CD14-positive monocyte (primary cell): ENCODE results near the gene CAMK1D. TPM values are rescaled to one million over a fixed set of nuclear protein-coding genes. Genes with fewer than 3 reads are reported as not detected.

ENCODE experiments used
- DNase-seq, 3 donors: peaks; one replicate each; pipeline ENCODE4 v3.0.0-alpha.2; 2011 to 2022
- H2AFZ ChIP-seq: 2 replicates; pipeline ENCODE4 v1.6.0; 2012; ENCODE audit warnings: mild to moderate bottlenecking, low read depth, low read length, inconsistent platforms; ENCODE audit not compliant: insufficient read depth, poor library complexity, severe bottlenecking
- H3K27ac ChIP-seq, 2 donors: 1 replicate in 1 of 2; 2 replicates in 1 of 2; pipeline ENCODE4 v1.5.1; 2012 to 2013; ENCODE audit warnings: low read length in 2 of 2, control low read depth in 1 of 2, inconsistent platforms in 1 of 2, low read depth in 1 of 2, mild to moderate bottlenecking in 1 of 2
- H3K27me3 ChIP-seq, 2 donors: one replicate each; pipeline versions ENCODE4 v1.6.0 to v1.6.1; 2011 to 2013; ENCODE audit warnings: low read length in 2 of 2; ENCODE audit not compliant: control insufficient read depth in 2 of 2, insufficient read depth in 2 of 2
- H3K36me3 ChIP-seq, 2 donors: replicated peaks in 1 of 2; 1 replicate in 1 of 2; 2 replicates in 1 of 2; pipeline versions ENCODE4 v1.5.1 to v1.6.1; 2012 to 2013; ENCODE audit warnings: low read length in 2 of 2, control low read depth in 1 of 2, inconsistent platforms in 1 of 2, mild to moderate bottlenecking in 1 of 2; ENCODE audit not compliant: insufficient read depth in 2 of 2, control insufficient read depth in 1 of 2
- H3K4me1 ChIP-seq, 2 donors: 1 replicate in 1 of 2; 2 replicates in 1 of 2; pipeline versions ENCODE4 v1.5.1 to v1.6.1; 2012 to 2013; ENCODE audit warnings: low read length in 2 of 2, control low read depth in 1 of 2, inconsistent platforms in 1 of 2, mild to moderate bottlenecking in 1 of 2, moderate library complexity in 1 of 2; ENCODE audit not compliant: insufficient read depth in 2 of 2, control insufficient read depth in 1 of 2
- H3K4me2 ChIP-seq: replicated peaks from 2 replicates; pipeline ENCODE3; 2012; ENCODE audit warnings: low read length, moderate library complexity, mild to moderate bottlenecking; ENCODE audit not compliant: poor library complexity, severe bottlenecking; ENCODE audit errors: extremely low read depth
- H3K4me3 ChIP-seq, 3 experiments: fragments of 200-600 bp in 1 of 3; sonication (generic) in 1 of 3; replicated peaks in 1 of 3; 1 replicate in 2 of 3; 2 replicates in 1 of 3; pipeline ENCODE4 v1.5.1; 2011 to 2013; ENCODE audit warnings: low read length in 3 of 3, mild to moderate bottlenecking in 3 of 3, control low read depth in 2 of 3, low read depth in 2 of 3, inconsistent platforms in 1 of 3, moderate library complexity in 1 of 3
- H3K79me2 ChIP-seq: 2 replicates; pipeline ENCODE4 v1.6.0; 2012; ENCODE audit warnings: mild to moderate bottlenecking, control low read depth, inconsistent platforms, low read length, moderate library complexity; ENCODE audit not compliant: insufficient read depth
- H3K9ac ChIP-seq: 2 replicates; pipeline ENCODE4 v1.6.0; 2017; ENCODE audit warnings: low read length, mild to moderate bottlenecking; ENCODE audit not compliant: insufficient read depth, poor library complexity, severe bottlenecking
- H3K9me3 ChIP-seq, 2 donors: replicated peaks in 1 of 2; 1 replicate in 1 of 2; 2 replicates in 1 of 2; pipeline versions ENCODE4 v1.5.1 to v1.6.1; 2012 to 2013; ENCODE audit warnings: low read length in 2 of 2, control low read depth in 1 of 2; ENCODE audit not compliant: control insufficient read depth in 1 of 2, insufficient read depth in 1 of 2
- H4K20me1 ChIP-seq: 2 replicates; pipeline ENCODE4 v1.6.0; 2012; ENCODE audit warnings: mild to moderate bottlenecking, low read length, control low read depth, moderate library complexity; ENCODE audit not compliant: insufficient read depth
- H3K27ac Mint-ChIP-seq, 7 donors: one replicate each; pipeline ENCODE4 v1.8.0; 2020; ENCODE audit warnings: mild to moderate bottlenecking in 7 of 7, mixed read lengths in 7 of 7, moderate library complexity in 6 of 7, inconsistent platforms in 2 of 7
- H3K27me3 Mint-ChIP-seq, 3 donors: one replicate each; pipeline ENCODE4 v1.8.0; 2021 to 2022; ENCODE audit warnings: low read depth in 3 of 3, mild to moderate bottlenecking in 3 of 3, mixed read lengths in 3 of 3, moderate library complexity in 3 of 3, inconsistent platforms in 1 of 3
- H3K36me3 Mint-ChIP-seq, 2 donors: one replicate each; pipeline ENCODE4 v1.8.0; 2020; ENCODE audit warnings: mixed read lengths in 2 of 2, inconsistent platforms in 1 of 2, mild to moderate bottlenecking in 1 of 2
- H3K4me1 Mint-ChIP-seq: one replicate; pipeline ENCODE4 v1.8.0; 2020; ENCODE audit warnings: mild to moderate bottlenecking, mixed read lengths
- H3K4me3 Mint-ChIP-seq, 2 donors: one replicate each; pipeline ENCODE4 v1.8.0; 2020; ENCODE audit warnings: mild to moderate bottlenecking in 2 of 2, mixed read lengths in 2 of 2, moderate library complexity in 1 of 2
- H3K9me3 Mint-ChIP-seq, 7 donors: one replicate each; pipeline ENCODE4 v1.8.0; 2020 to 2022; ENCODE audit warnings: mixed read lengths in 7 of 7, mild to moderate bottlenecking in 6 of 7, moderate library complexity in 6 of 7, inconsistent platforms in 2 of 7
- CTCF ChIP-seq: fragments of 200-600 bp; IDR thresholded peaks from one replicate; pipeline ENCODE4 v1.8.0; 2022; ENCODE audit warnings: antibody characterized with exemption, mild to moderate bottlenecking
- WGBS: methylation state at CpG from one replicate; pipeline ENCODE4 v1.1.5; 2013; ENCODE audit warnings: missing lambda C conversion rate; ENCODE audit not compliant: insufficient coverage; 5-methylcytosine and 5-hydroxymethylcytosine counted together
- intact Hi-C, 2 donors: fragments of 100-400 bp; cut with micrococcal nuclease; formaldehyde crosslinking; loops; one replicate each; pipeline versions ENCODE4 v1.15.0 to v1.15.1; 2023
- polyA plus RNA-seq, 3 donors: library from polyadenylated mRNA; depleted of rRNA in 1 of 3; unstranded in 2 of 3; stranded (reverse) in 1 of 3; fragments of 300-500 nt in 2 of 3; fragments of >200 nt in 1 of 3; fragmentation: Illumina TruSeq in 2 of 3; gene quantifications; 1 replicate in 2 of 3; 2 replicates in 1 of 3; pipeline ENCODE4 v1.2.3, GENCODE V29; 2012 to 2021

The CAMK1D gene
- polyA plus RNA-seq, 3 donors: 6.7 to 11.8 (median 7.1) TPM

- H3K9ac ChIP-seq: no peak overlapping the region
- Mint-ChIP-seq H3K27me3 (peaks cover 0 to 4% (median 0%) of the 10 kb centered on the region in 3 donors), H3K4me1 (peaks cover 6% of the 10 kb centered on the region), H3K9me3 (peaks cover 0 to 2% (median 0%) of the 10 kb centered on the region in 7 donors), H3K4me3 (no peak overlapping the region), H3K36me3 (peaks cover 0 to 2% of the 10 kb centered on the region in 2 donors), H3K27ac (no peak overlapping the region)
- H3K79me2 ChIP-seq: no peaks in the 10 kb centered on the region
- no peaks in the 10 kb centered on the region for H3K27me3 ChIP-seq
- no peak for DNase-seq
- intact Hi-C loops: no loop called here
- no peaks in the 10 kb centered on the region for H3K4me1 ChIP-seq
- no peaks in the 10 kb centered on the region for H3K9me3 ChIP-seq
- H3K4me2 ChIP-seq: no peak overlapping the region
- no peak overlapping the region for H3K4me3 ChIP-seq
- 45% methylated on average over 2 of the region's 3 CpGs for WGBS
- H2AFZ ChIP-seq: no peak overlapping the region
- no peak for TF ChIP-seq CTCF
- no peak overlapping the region for H3K27ac ChIP-seq
- peaks cover 45% of the 10 kb centered on the region for H4K20me1 ChIP-seq
- no peaks in the 10 kb centered on the region for H3K36me3 ChIP-seq
Measured at GRCh38 chr10:12636571-12636970, 287.2 kb downstream of the CAMK1D start.

- peaks cover 0 to 2% of the 10 kb centered on the region in 2 donors for H3K36me3 Mint-ChIP-seq
- DNase-seq: no peak
- H3K79me2 ChIP-seq: no peaks in the 10 kb centered on the region
- peaks cover 0 to 2% (median 0%) of the 10 kb centered on the region in 7 donors for H3K9me3 Mint-ChIP-seq
- peaks cover 6% of the 10 kb centered on the region for H3K4me1 Mint-ChIP-seq
- no peaks in the 10 kb centered on the region for H3K9me3 ChIP-seq
- peaks cover 0 to 4% (median 0%) of the 10 kb centered on the region in 3 donors for H3K27me3 Mint-ChIP-seq
- H3K4me3 ChIP-seq: no peak overlapping the region
- no peak overlapping the region for H3K27ac ChIP-seq
- no peaks in the 10 kb centered on the region for H3K36me3 ChIP-seq
- H4K20me1 ChIP-seq: peaks cover 43% of the 10 kb centered on the region
- no peaks in the 10 kb centered on the region for H3K4me1 ChIP-seq
- H3K4me2 ChIP-seq: no peak overlapping the region
- 96% methylated on average over 4 of the region's 8 CpGs for WGBS
- H3K9ac ChIP-seq: no peak overlapping the region
- H2AFZ ChIP-seq: no peak overlapping the region
- intact Hi-C loops: no loop called here
- TF ChIP-seq CTCF: no peak
- H3K4me3 Mint-ChIP-seq: no peak overlapping the region
- no peaks in the 10 kb centered on the region for H3K27me3 ChIP-seq
- peak overlapping the region in 1 of 7 donors; percentile 74 for H3K27ac Mint-ChIP-seq
Measured at GRCh38 chr10:12637649-12638048, 288.3 kb downstream of the CAMK1D start.
